Measurements from ENCODE around the gene ROR1.

- no peak for TF ChIP-seq ZFP3 (CRISPR knock-in tag; IDR thresholded peaks at IDR 0.05)
- TF ChIP-seq TOX (CRISPR knock-in tag; IDR thresholded peaks at IDR 0.05; ENCODE audit: borderline replicate concordance) = no peak
- no peak for TF ChIP-seq ISL1 (CRISPR knock-in tag; IDR thresholded peaks at IDR 0.05)
- TF ChIP-seq BACH2 (CRISPR knock-in tag; IDR thresholded peaks at IDR 0.05; ENCODE audit: borderline replicate concordance) = no peak
- TF ChIP-seq GLIS3 (CRISPR knock-in tag; IDR thresholded peaks at IDR 0.05) = no peak
- no peak for TF ChIP-seq ZNF70 (CRISPR knock-in tag; IDR thresholded peaks at IDR 0.05)
- no peak for TF ChIP-seq CREB5 (CRISPR knock-in tag; IDR thresholded peaks at IDR 0.05; ENCODE audit: low read depth)
- no peak for TF ChIP-seq PATZ1 (CRISPR knock-in tag; IDR thresholded peaks at IDR 0.05; ENCODE audit: borderline replicate concordance)
- TF ChIP-seq RARB (CRISPR knock-in tag; IDR thresholded peaks at IDR 0.05) = no peak
- no peak for TF ChIP-seq TSHZ2 (CRISPR knock-in tag; IDR thresholded peaks at IDR 0.05)
- no peak for TF ChIP-seq CSDC2 (CRISPR knock-in tag; IDR thresholded peaks at IDR 0.05)
- TF ChIP-seq POU6F1 (CRISPR knock-in tag; IDR thresholded peaks at IDR 0.05; ENCODE audit: borderline replicate concordance, low read depth) = no peak
- no peak for TF ChIP-seq PPARA (CRISPR knock-in tag; IDR thresholded peaks at IDR 0.05; ENCODE audit: borderline replicate concordance)
Measured at GRCh38 chr1:64129701-64130100, 355.9 kb downstream of the ROR1 start.

All from SK-N-SH treated with all-trans-retinoic acid at 6 μM for 48 hours (cell line).